ENCODE measurements around the gene GMPR2. TPM values are rescaled to one million over a fixed set of nuclear protein-coding genes. Genes with fewer than 3 reads are reported as not detected.

Gene GMPR2
- polyA plus RNA-seq, 1 experiment, result 116 TPM

- no peaks in the 10 kb centered on the region; the same call in 1 of the 2 replicates for H3K36me3 ChIP-seq (ENCODE audit: control insufficient read depth, insufficient read depth, low read length)
- H3K4me3 ChIP-seq (ENCODE audit: low read depth, low read length), result no peak overlapping the region
- CTCF ChIA-PET, result no interaction called here
- POLR2A ChIA-PET, result no interaction called here
- H3K27me3 ChIP-seq (ENCODE audit: control insufficient read depth, insufficient read depth, low read length), result no peaks in the 10 kb centered on the region
- DNase-seq (ENCODE audit: low read depth), result no peak
- TF ChIP-seq CTCF (IDR thresholded peaks at IDR 0.05; ENCODE audit: insufficient read depth, low read depth, low read length), result no peak
Observed at GRCh38 chr14:24226473-24226872, 6.3 kb upstream of the GMPR2 start.

GRCh38 chr14:24228902-24229301 lies 3.8 kb upstream of the GMPR2 start:
- CTCF ChIA-PET, result interaction anchor here (1.0 to 1.3 kb wide), 3 partner anchors 9 to 13 kb away, joined by 4 to 8 read pairs (median 5); partner anchors contain the start of genes MDP1 and TINF2
- no peak overlapping the region for H3K4me3 ChIP-seq (ENCODE audit: low read depth, low read length)
- H3K36me3 ChIP-seq (ENCODE audit: control insufficient read depth, insufficient read depth, low read length), result no peaks in the 10 kb centered on the region; the same call in 1 of the 2 replicates
- no peak for TF ChIP-seq CTCF (IDR thresholded peaks at IDR 0.05; ENCODE audit: insufficient read depth, low read depth, low read length)
- no peaks in the 10 kb centered on the region for H3K27me3 ChIP-seq (ENCODE audit: control insufficient read depth, insufficient read depth, low read length)
- no peak for DNase-seq (ENCODE audit: low read depth)
- POLR2A ChIA-PET, result no interaction called here

GRCh38 chr14:24231263-24232120 lies 1.2 kb upstream of the GMPR2 start:
- Histone ChIP-seq H3K27me3 (ENCODE audit: control insufficient read depth, insufficient read depth, low read length) (no peaks in the 10 kb centered on the region), H3K36me3 (ENCODE audit: control insufficient read depth, insufficient read depth, low read length) (peaks cover under 1% of the 10 kb centered on the region; the same call in 1 of the 2 replicates), H3K4me3 (ENCODE audit: low read depth, low read length) (peak overlapping the region; percentile 62)
- CTCF ChIA-PET, result no interaction called here
- TF ChIP-seq CTCF (IDR thresholded peaks at IDR 0.05; ENCODE audit: insufficient read depth, low read depth, low read length), result no peak
- POLR2A ChIA-PET, result no interaction called here
- DNase-seq (ENCODE audit: low read depth), result no peak

GRCh38 chr14:24232121-24232644 lies 546 bp upstream of the GMPR2 start, which contains the start of gene NEDD8:
TSS of gene NEDD8 (minus strand) at chr14:24232367. CDS start at chr14:24232267, 100 bp downstream.
- POLR2A ChIA-PET, result no interaction called here
- peaks cover 3% of the 10 kb centered on the region for H3K36me3 ChIP-seq (ENCODE audit: control insufficient read depth, insufficient read depth, low read length)
- CTCF ChIA-PET, result interaction anchor here (0.8 to 1.3 kb wide), 2 partner anchors 39 to 65 kb away, joined by 3 read pairs; partner anchors contain the start of gene RABGGTA

More at GRCh38 chr14:24232121-24232644, 546 bp upstream of the GMPR2 start, which contains the start of gene NEDD8:
- no peak for TF ChIP-seq CTCF (IDR thresholded peaks at IDR 0.05; ENCODE audit: insufficient read depth, low read depth, low read length)
- peak; percentile 79 for DNase-seq (ENCODE audit: low read depth)
- Histone ChIP-seq H3K27me3 (ENCODE audit: control insufficient read depth, insufficient read depth, low read length) (no peaks in the 10 kb centered on the region), H3K4me3 (ENCODE audit: low read depth, low read length) (peak within 1 kb of the TSS; percentile 62)

All from BJ (cell line).